Measurements from ENCODE around the gene TEX52. TPM values are rescaled to one million over a fixed set of nuclear protein-coding genes. Genes with fewer than 3 reads are reported as not detected.

TEX52 gene
- total RNA-seq, 1 donor from 2014 or later, result 11.3 TPM

Other genes with a start within 250 kb of the TEX52 start
- gene FKBP4, start 62.1 kb downstream of the TEX52 start, total RNA-seq (ENCODE audit: insufficient read depth, low replicate concordance), result 73.2 TPM
- gene ITFG2, start 44.4 kb downstream of the TEX52 start, total RNA-seq (ENCODE audit: insufficient read depth, low replicate concordance), result 23.6 TPM
- 0.48 TPM for gene NRIP2, start 22.0 kb downstream of the TEX52 start, total RNA-seq (ENCODE audit: insufficient read depth, low replicate concordance)
- 7.5 TPM for gene FOXM1, start 20.1 kb upstream of the TEX52 start, total RNA-seq (ENCODE audit: insufficient read depth, low replicate concordance)
- gene RHNO1, start 20.2 kb upstream of the TEX52 start, total RNA-seq (ENCODE audit: insufficient read depth, low replicate concordance), result 17.3 TPM
- 50.1 TPM for gene TULP3, start 33.9 kb upstream of the TEX52 start, total RNA-seq (ENCODE audit: insufficient read depth, low replicate concordance)
- gene TEAD4, start 102.4 kb upstream of the TEX52 start, total RNA-seq (ENCODE audit: insufficient read depth, low replicate concordance), result 2.4 TPM
- 54.4 TPM for gene TSPAN9, start 220.3 kb upstream of the TEX52 start, total RNA-seq (ENCODE audit: insufficient read depth, low replicate concordance)